Neural cell (in vitro differentiated cells): ENCODE data around the gene SNTG2. TPM values are rescaled to one million over a fixed set of nuclear protein-coding genes. Genes with fewer than 3 reads are reported as not detected.

Experiments used
- H2AFZ ChIP-seq: fragments of 200-600, 300-800 bp; sonication (generic), shearing (Covaris generic); 2 replicates; pipeline ENCODE4 v1.6.0; 2014; ENCODE audit warnings: low read depth, mild to moderate bottlenecking, antibody characterized with exemption, low read length, moderate library complexity
- H3F3A ChIP-seq: fragments of 200-600 bp; shearing (Covaris generic); 2 replicates; pipeline ENCODE4 v1.6.1; 2016; ENCODE audit warnings: mild to moderate bottlenecking, moderate library complexity, mixed read lengths, antibody characterized with exemption, low read length; ENCODE audit not compliant: insufficient read depth, poor library complexity, severe bottlenecking
- H3K27ac ChIP-seq: fragments of 200-600, 300-800 bp; sonication (generic), shearing (Covaris generic); 2 replicates; pipeline ENCODE4 v1.5.1; 2014; ENCODE audit warnings: mild to moderate bottlenecking, low read length, moderate library complexity
- H3K27me3 ChIP-seq: fragments of 300-800, 200-600 bp; sonication (generic), shearing (Covaris generic); 2 replicates; pipeline ENCODE4 v1.6.0; 2014; ENCODE audit warnings: mild to moderate bottlenecking, low read depth, low read length, moderate library complexity; ENCODE audit not compliant: insufficient read depth
- H3K36me3 ChIP-seq: fragments of 300-800, 200-600 bp; sonication (generic), shearing (Covaris generic); 2 replicates; pipeline ENCODE4 v1.5.1; 2014; ENCODE audit warnings: mild to moderate bottlenecking, antibody characterized with exemption, low read length, moderate library complexity; ENCODE audit not compliant: insufficient read depth
- H3K4me2 ChIP-seq: fragments of 300-800, 200-600 bp; sonication (generic), shearing (Covaris generic); 2 replicates; pipeline ENCODE4 v1.6.0; 2014; ENCODE audit warnings: mild to moderate bottlenecking, low read length
- H3K4me3 ChIP-seq: fragments of 300-800, 200-600 bp; sonication (generic), shearing (Covaris generic); 2 replicates; pipeline ENCODE4 v1.5.1; 2014; ENCODE audit warnings: mild to moderate bottlenecking, low read length, moderate library complexity
- H3K79me2 ChIP-seq: fragments of 200-600 bp; shearing (Covaris generic); replicated peaks from 2 replicates; pipeline ENCODE4 v1.6.0; 2014; ENCODE audit warnings: mild to moderate bottlenecking, low read length, moderate library complexity; ENCODE audit not compliant: insufficient read depth
- H3K9ac ChIP-seq: fragments of 300-800, 200-600 bp; sonication (generic), shearing (Covaris generic); 2 replicates; pipeline ENCODE4 v1.6.1; 2016; ENCODE audit warnings: mild to moderate bottlenecking, low read length, mixed read lengths
- H3K9me2 ChIP-seq: fragments of 200-600 bp; shearing (Covaris generic); 2 replicates; pipeline ENCODE4 v1.6.1; 2016; ENCODE audit warnings: mild to moderate bottlenecking, low read length, mixed read lengths; ENCODE audit not compliant: insufficient read depth
- H3K9me3 ChIP-seq: fragments of 200-600, 300-800 bp; sonication (generic), shearing (Covaris generic); 2 replicates; pipeline ENCODE4 v1.6.1; 2016; ENCODE audit warnings: mild to moderate bottlenecking, mixed run types, low read length, moderate library complexity, mixed read lengths
- H4K20me1 ChIP-seq: fragments of 200-600 bp; shearing (Covaris generic); 2 replicates; pipeline ENCODE4 v1.6.1; 2016; ENCODE audit warnings: mild to moderate bottlenecking, mixed run types; ENCODE audit not compliant: insufficient read depth
- CTCF ChIP-seq: fragments of 450-650 bp; IDR thresholded peaks from 2 replicates; pipeline ENCODE4 v1.5.1; 2014; ENCODE audit warnings: antibody characterized with exemption, mild to moderate bottlenecking, moderate library complexity; ENCODE audit not compliant: poor library complexity, severe bottlenecking
- EP300 ChIP-seq: fragments of 450-650 bp; conservative IDR thresholded peaks from 2 replicates; pipeline ENCODE4 v1.6.1; 2014; ENCODE audit warnings: antibody characterized with exemption, mild to moderate bottlenecking, moderate library complexity; ENCODE audit not compliant: poor library complexity, severe bottlenecking
- EZH2 ChIP-seq: fragments of 200-600, 300-800 bp; shearing (Covaris generic), sonication (generic); IDR thresholded peaks from 2 replicates; pipeline ENCODE4 v1.6.1; 2014; ENCODE audit warnings: antibody characterized with exemption, low read length, borderline replicate concordance, mild to moderate bottlenecking; ENCODE audit not compliant: insufficient read depth, poor library complexity, severe bottlenecking
- MXI1 ChIP-seq: fragments of 450-650 bp; conservative IDR thresholded peaks from 2 replicates; pipeline ENCODE4 v1.6.1; 2014; ENCODE audit warnings: antibody characterized with exemption, mild to moderate bottlenecking; ENCODE audit not compliant: poor library complexity, severe bottlenecking
- POLR2AphosphoS5 ChIP-seq: IDR thresholded peaks from 2 replicates; pipeline ENCODE4 v1.6.1; 2012
- RAD21 ChIP-seq: fragments of 450-650 bp; conservative IDR thresholded peaks from 2 replicates; pipeline ENCODE4 v1.6.1; 2014; ENCODE audit warnings: antibody characterized with exemption, mild to moderate bottlenecking, moderate library complexity
- REST ChIP-seq: IDR thresholded peaks from 2 replicates; pipeline ENCODE4 v1.6.1; 2012; ENCODE audit warnings: borderline replicate concordance
- SMC3 ChIP-seq: fragments of 450-650 bp; conservative IDR thresholded peaks from 2 replicates; pipeline ENCODE4 v1.6.1; 2014; ENCODE audit warnings: antibody characterized with exemption, mild to moderate bottlenecking, moderate library complexity; ENCODE audit not compliant: poor library complexity
- TAF1 ChIP-seq: IDR thresholded peaks from 2 replicates; pipeline ENCODE4 v1.6.1; 2012; ENCODE audit warnings: low read depth
- polyA plus RNA-seq: library from polyadenylated mRNA; depleted of rRNA; stranded (reverse); fragments of >200 nt; gene quantifications from 2 replicates; pipeline ENCODE4 v1.2.3, GENCODE V29; 2014

The SNTG2 gene
- polyA plus RNA-seq, 1 donor from 2014 or later: not detected

GRCh38 chr2:1321321-1321720, 370.7 kb downstream of the SNTG2 start:
- Histone ChIP-seq H3K27ac (no peak overlapping the region), H4K20me1 (no peaks in the 10 kb centered on the region), H3K27me3 (no peaks in the 10 kb centered on the region), H2AFZ (no peak overlapping the region), H3K9me2 (no peaks in the 10 kb centered on the region), H3F3A (no peaks in the 10 kb centered on the region), H3K36me3 (no peaks in the 10 kb centered on the region), H3K9me3 (no peaks in the 10 kb centered on the region), H3K4me3 (no peak overlapping the region), H3K79me2 (no peaks in the 10 kb centered on the region), H3K9ac (no peak overlapping the region), H3K4me2 (no peak overlapping the region)
- TF ChIP-seq SMC3 (no peak), EZH2 (no peak), POLR2AphosphoS5 (no peak), EP300 (no peak), RAD21 (no peak), MXI1 (no peak), REST (no peak), TAF1 (no peak), CTCF (no peak)

- Histone ChIP-seq H4K20me1 (no peaks in the 10 kb centered on the region), H3K4me3 (no peak overlapping the region), H3K79me2 (no peaks in the 10 kb centered on the region), H3K9ac (no peak overlapping the region), H3K27ac (no peak overlapping the region), H3K36me3 (no peaks in the 10 kb centered on the region), H2AFZ (no peak overlapping the region), H3K27me3 (no peaks in the 10 kb centered on the region), H3K9me2 (no peaks in the 10 kb centered on the region), H3F3A (no peaks in the 10 kb centered on the region), H3K9me3 (no peaks in the 10 kb centered on the region), H3K4me2 (no peak overlapping the region)
- TF ChIP-seq EZH2: no peak
- TF ChIP-seq CTCF: no peak
- TF ChIP-seq TAF1: no peak
- no peak for TF ChIP-seq POLR2AphosphoS5
- no peak for TF ChIP-seq EP300
- TF ChIP-seq SMC3: no peak
- no peak for TF ChIP-seq MXI1
These were observed 374.2 kb downstream of the SNTG2 start for GRCh38 chr2:1324884-1325283.
